Fibroblast of mammary gland (primary cell): ENCODE data around the gene SLX9.

Experiments used
- DNase-seq: peaks from one replicate; pipeline ENCODE4 v3.0.0-alpha.2; 2010; ENCODE audit warnings: low read depth
- H3K4me3 ChIP-seq: 2 replicates; pipeline ENCODE4 v1.5.1; 2011; ENCODE audit warnings: low read depth, mild to moderate bottlenecking, low read length, moderate library complexity; ENCODE audit not compliant: control insufficient read depth
- CTCF ChIP-seq: conservative IDR thresholded peaks from 2 replicates; pipeline ENCODE4 v1.5.1; 2011; ENCODE audit warnings: low read depth, low read length, inconsistent platforms; ENCODE audit not compliant: control insufficient read depth, insufficient read depth

SLX9 gene

GRCh38 chr21:44902268-44903049 lies 37.4 kb upstream of the SLX9 start:
- no peak overlapping the region for H3K4me3 ChIP-seq
- DNase-seq: no peak
- TF ChIP-seq CTCF: no peak

GRCh38 chr21:44903050-44903685 lies 36.7 kb upstream of the SLX9 start:
- no peak for DNase-seq
- TF ChIP-seq CTCF: no peak
- H3K4me3 ChIP-seq: no peak overlapping the region

GRCh38 chr21:44903689-44904088 lies 36.1 kb upstream of the SLX9 start:
- H3K4me3 ChIP-seq: no peak overlapping the region
- no peak for TF ChIP-seq CTCF
- no peak for DNase-seq

- H3K4me3 ChIP-seq: no peak overlapping the region
- DNase-seq: no peak
- TF ChIP-seq CTCF: no peak
Observed at GRCh38 chr21:44904141-44904923, 35.5 kb upstream of the SLX9 start.

- H3K4me3 ChIP-seq: no peak overlapping the region
- DNase-seq: no peak
- TF ChIP-seq CTCF: no peak
Observed at GRCh38 chr21:44905016-44905727, 34.7 kb upstream of the SLX9 start.

- no peak overlapping the region for H3K4me3 ChIP-seq
- DNase-seq: no peak
- no peak for TF ChIP-seq CTCF
Observed at GRCh38 chr21:44905728-44906090, 34.1 kb upstream of the SLX9 start.
